Neural progenitor cell (in vitro differentiated cells): ENCODE data around the gene PDP2.

Experiments used
- CTCF ChIP-seq: fragments of 200-600 bp; sonication (generic); IDR thresholded peaks from 2 replicates; pipeline ENCODE4 v1.5.1; 2017; ENCODE audit warnings: antibody characterized with exemption, mild to moderate bottlenecking
- EZH2 ChIP-seq: fragments of 200-600 bp; sonication (generic); IDR thresholded peaks from 2 replicates; pipeline ENCODE4 v1.6.1; 2017; ENCODE audit warnings: antibody characterized with exemption, mild to moderate bottlenecking, moderate library complexity
- EZH2phosphoT487 ChIP-seq: fragments of 200-600 bp; sonication (generic); IDR thresholded peaks from 2 replicates; pipeline ENCODE4 v1.6.1; 2017; ENCODE audit warnings: antibody characterized with exemption

GRCh38 chr16:66928702-66929388 is 48.5 kb downstream of the PDP2 start:
- TF ChIP-seq EZH2 (no peak), CTCF (peak; percentile 45), EZH2phosphoT487 (no peak)
